Kidney (tissue), 14 donors: ENCODE measurements around the gene SLC12A4. TPM values are rescaled to one million over a fixed set of nuclear protein-coding genes. Genes with fewer than 3 reads are reported as not detected.
"Not testable (repeated sequence)": the region's sequence is repeated elsewhere in the genome, so short reads cannot be mapped to it uniquely, and the experiment has no call there.

Source experiments
- DNase-seq, 5 donors: peaks; one replicate each; pipeline ENCODE4 v3.0.0-alpha.2; 2013 to 2020
- FAIRE-seq: peaks from 2 replicates; lab custom pipeline; 2012; peaks lifted over from hg19 to GRCh38; lab: Jason Lieb, UNC
- H3K27ac ChIP-seq, 2 donors: one replicate each; pipeline ENCODE4 v1.7.0; 2013; ENCODE audit warnings: low read depth in 2 of 2, low read length in 2 of 2, inconsistent platforms in 1 of 2
- H3K27me3 ChIP-seq: one replicate; pipeline ENCODE4 v1.7.1; 2013; ENCODE audit warnings: low read length, inconsistent platforms; ENCODE audit not compliant: control insufficient read depth, insufficient read depth
- H3K36me3 ChIP-seq, 3 donors: one replicate each; pipeline versions ENCODE4 v1.7.0 to v1.7.1; 2013; ENCODE audit warnings: low read length in 3 of 3, control low read depth in 1 of 3, inconsistent platforms in 1 of 3; ENCODE audit not compliant: insufficient read depth in 3 of 3, control insufficient read depth in 2 of 3
- H3K4me1 ChIP-seq, 3 donors: one replicate each; pipeline versions ENCODE4 v1.7.0 to v1.7.1; 2013; ENCODE audit warnings: low read length in 3 of 3, inconsistent platforms in 1 of 3, low read depth in 1 of 3; ENCODE audit not compliant: control insufficient read depth in 2 of 3, insufficient read depth in 2 of 3
- H3K4me3 ChIP-seq, 3 donors: one replicate each; pipeline versions ENCODE4 v1.7.0 to v1.8.1; 2013; ENCODE audit warnings: low read length in 3 of 3, control low read depth in 1 of 3, inconsistent platforms in 1 of 3
- H3K9ac ChIP-seq, 3 donors: one replicate each; pipeline versions ENCODE4 v1.7.0 to v1.7.1; 2013; ENCODE audit warnings: low read length in 3 of 3, control low read depth in 1 of 3, inconsistent platforms in 1 of 3
- H3K9me3 ChIP-seq, 3 donors: one replicate each; pipeline versions ENCODE4 v1.7.0 to v1.7.1; 2013; ENCODE audit warnings: low read length in 3 of 3, control low read depth in 1 of 3, inconsistent platforms in 1 of 3; ENCODE audit not compliant: control insufficient read depth in 2 of 3, insufficient read depth in 1 of 3
- CTCF ChIP-seq: IDR thresholded peaks from 3 replicates; pipeline ENCODE4 v1.5.1; 2012; ENCODE audit warnings: mild to moderate bottlenecking, moderate library complexity, borderline replicate concordance; ENCODE audit not compliant: insufficient read depth; ENCODE audit errors: extremely low read depth
- intact Hi-C: fragments of 100-400 bp; cut with DNase I; formaldehyde crosslinking; loops from one replicate; pipeline ENCODE4 v1.11.1; 2022
- polyA plus RNA-seq: library from polyadenylated mRNA; stranded (reverse); fragments of 350-450 nt; fragmentation: Illumina TruSeq; extraction: RNeasy Lipid Tissue Mini Kit (QIAGEN cat#74804); gene quantifications from one replicate; pipeline ENCODE4 v1.2.3, GENCODE V29; 2014; ENCODE audit warnings: low read depth, low replicate concordance; ENCODE audit not compliant: insufficient read depth
- total RNA-seq: library from RNA; stranded (reverse); fragmentation: NEBNext Ultra II Directional; extraction: Animal tissue kit (Norgen Biotek cat#: 25700); gene quantifications from one replicate; pipeline ENCODE4 v1.2.1, GENCODE V29; 2021
- donor health status: control.
- donor health status: control.
- donor health status: control.
- donor health status: control.
- donor health status: control.
- donor health status: DM: yes; HTN: yes; CAD: no.
- donor health status: Normal renal cell carcinoma (clear cell type).

The SLC12A4 gene
- total and polyA plus RNA-seq, 2 donors from 2014 or later: 16.7 to 66.2 TPM

GRCh38 chr16:67977005-67977404, 8.6 kb upstream of the SLC12A4 start:
- no peaks in the 10 kb centered on the region for H3K36me3 ChIP-seq
- intact Hi-C loops: no loop called here
- H3K27me3 ChIP-seq: no peaks in the 10 kb centered on the region
- DNase-seq (no peak), FAIRE-seq (no peak)
- no peak overlapping the region for H3K27ac ChIP-seq
- H3K4me1 ChIP-seq: no peaks in the 10 kb centered on the region
- no peak for TF ChIP-seq CTCF
- no peaks in the 10 kb centered on the region for H3K9me3 ChIP-seq
- H3K9ac ChIP-seq: no peak overlapping the region
- H3K4me3 ChIP-seq: no peak overlapping the region

GRCh38 chr16:67976205-67976604, 7.8 kb upstream of the SLC12A4 start:
- Histone ChIP-seq H3K27me3 (no peaks in the 10 kb centered on the region), H3K9ac (no peak overlapping the region), H3K4me1 (no peaks in the 10 kb centered on the region), H3K9me3 (no peaks in the 10 kb centered on the region), H3K4me3 (no peak overlapping the region), H3K36me3 (no peaks in the 10 kb centered on the region), H3K27ac (no peak overlapping the region)
- FAIRE-seq (no peak), DNase-seq (no peak)
- intact Hi-C loops: no loop called here
- TF ChIP-seq CTCF: no peak

- Histone ChIP-seq H3K36me3 (no peaks in the 10 kb centered on the region), H3K4me1 (no peaks in the 10 kb centered on the region), H3K4me3 (no peak overlapping the region), H3K27me3 (no peaks in the 10 kb centered on the region), H3K27ac (no peak overlapping the region), H3K9ac (no peak overlapping the region), H3K9me3 (no peaks in the 10 kb centered on the region)
- FAIRE-seq (no peak), DNase-seq (no peak)
- intact Hi-C loops: no loop called here
- TF ChIP-seq CTCF: no peak
These were observed 7.1 kb upstream of the SLC12A4 start for GRCh38 chr16:67975321-67976105.

GRCh38 chr16:67972285-67972684, 3.8 kb upstream of the SLC12A4 start:
- H3K4me3 ChIP-seq, H3K4me1 ChIP-seq, intact Hi-C loops, H3K27ac ChIP-seq, H3K9ac ChIP-seq, H3K36me3 ChIP-seq, H3K27me3 ChIP-seq, FAIRE-seq, H3K9me3 ChIP-seq, DNase-seq: not testable (repeated sequence)
